Left ventricle myocardium inferior (tissue), 1 donor: ENCODE measurements around the gene DBX1. TPM values are rescaled to one million over a fixed set of nuclear protein-coding genes. Genes with fewer than 3 reads are reported as not detected.

Source experiments
- DNase-seq: peaks from one replicate; pipeline ENCODE4 v3.0.0-alpha.2; 2020
- H3K27ac ChIP-seq: fragments of 200-600 bp; replicated peaks from 2 replicates; pipeline ENCODE4 v1.8.0; 2021
- H3K27me3 ChIP-seq: fragments of 200-600 bp; 2 replicates; pipeline ENCODE4 v1.8.0; 2021; ENCODE audit warnings: low read depth
- H3K36me3 ChIP-seq: fragments of 200-600 bp; 2 replicates; pipeline ENCODE4 v1.8.0; 2021
- H3K4me1 ChIP-seq: fragments of 200-600 bp; 2 replicates; pipeline ENCODE4 v1.8.0; 2021
- H3K4me3 ChIP-seq: fragments of 200-600 bp; 2 replicates; pipeline ENCODE4 v1.8.0; 2021; ENCODE audit warnings: mild to moderate bottlenecking, moderate library complexity
- H3K9me3 ChIP-seq: fragments of 200-600 bp; replicated peaks from 2 replicates; pipeline ENCODE4 v1.8.0; 2021
- intact Hi-C: fragments of 100-400 bp; cut with micrococcal nuclease; formaldehyde crosslinking; loops from one replicate; pipeline ENCODE4 v1.11.0; 2022
- total RNA-seq: library from RNA; stranded (reverse); fragmentation: NEBNext Ultra II Directional; extraction: Animal tissue kit (Norgen Biotek cat#: 25700); gene quantifications from one replicate; pipeline ENCODE4 v1.2.1, GENCODE V29; 2021
- TF ChIP-seq, protein P1 (sequence below): fragments of 200-600 bp; IDR thresholded peaks from 2 replicates; pipeline ENCODE4 v1.8.0; 2021; ENCODE audit warnings: antibody characterized with exemption, mild to moderate bottlenecking, borderline replicate concordance
- donor health status: DM: no; HTN: yes; CAD: no; lungs with severe emphysema.

Gene DBX1
- total RNA-seq, 1 donor from 2014 or later = not detected

DNA sequence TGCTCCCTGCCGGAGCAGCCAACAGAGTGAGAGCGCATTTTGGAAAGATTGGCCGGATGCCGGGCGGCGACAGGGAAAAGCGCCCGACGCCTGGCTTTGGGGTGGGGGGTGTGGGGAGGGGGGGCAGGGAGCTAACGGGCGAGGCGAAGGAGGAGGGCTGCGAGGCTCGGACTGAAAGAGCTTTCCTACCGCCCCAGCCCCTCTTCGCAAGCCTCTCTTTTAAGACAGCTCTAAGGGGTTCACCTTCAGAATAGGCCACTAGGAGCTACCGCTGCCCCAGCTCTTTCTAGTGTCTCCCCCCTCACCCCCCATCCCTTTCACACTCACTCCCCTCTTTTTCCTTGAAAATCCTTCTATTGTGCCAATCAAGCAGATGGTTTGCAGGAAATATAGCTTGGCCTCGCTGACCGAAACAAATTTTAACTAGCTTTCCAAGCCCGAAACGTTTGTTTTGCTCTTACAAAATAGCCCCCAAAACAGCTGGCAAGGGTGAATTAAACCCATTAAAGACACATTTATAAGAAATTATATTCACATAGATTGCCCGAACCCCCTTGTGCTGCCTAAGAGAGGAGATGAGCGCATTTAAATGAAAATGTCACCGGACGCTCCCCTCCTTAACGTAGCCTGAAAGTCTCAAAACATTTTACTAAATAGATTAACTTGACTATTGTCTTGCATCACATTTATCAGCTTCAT, 3.7 kb upstream of the DBX1 start:
- Histone ChIP-seq H3K4me3 (peak overlapping the region; percentile 59), H3K4me1 (peaks cover 18% of the 10 kb centered on the region), H3K27ac (no peak overlapping the region), H3K36me3 (no peaks in the 10 kb centered on the region), H3K9me3 (peaks cover 2% of the 10 kb centered on the region), H3K27me3 (peaks cover 100% of the 10 kb centered on the region)
- TF ChIP-seq, protein P1, sequence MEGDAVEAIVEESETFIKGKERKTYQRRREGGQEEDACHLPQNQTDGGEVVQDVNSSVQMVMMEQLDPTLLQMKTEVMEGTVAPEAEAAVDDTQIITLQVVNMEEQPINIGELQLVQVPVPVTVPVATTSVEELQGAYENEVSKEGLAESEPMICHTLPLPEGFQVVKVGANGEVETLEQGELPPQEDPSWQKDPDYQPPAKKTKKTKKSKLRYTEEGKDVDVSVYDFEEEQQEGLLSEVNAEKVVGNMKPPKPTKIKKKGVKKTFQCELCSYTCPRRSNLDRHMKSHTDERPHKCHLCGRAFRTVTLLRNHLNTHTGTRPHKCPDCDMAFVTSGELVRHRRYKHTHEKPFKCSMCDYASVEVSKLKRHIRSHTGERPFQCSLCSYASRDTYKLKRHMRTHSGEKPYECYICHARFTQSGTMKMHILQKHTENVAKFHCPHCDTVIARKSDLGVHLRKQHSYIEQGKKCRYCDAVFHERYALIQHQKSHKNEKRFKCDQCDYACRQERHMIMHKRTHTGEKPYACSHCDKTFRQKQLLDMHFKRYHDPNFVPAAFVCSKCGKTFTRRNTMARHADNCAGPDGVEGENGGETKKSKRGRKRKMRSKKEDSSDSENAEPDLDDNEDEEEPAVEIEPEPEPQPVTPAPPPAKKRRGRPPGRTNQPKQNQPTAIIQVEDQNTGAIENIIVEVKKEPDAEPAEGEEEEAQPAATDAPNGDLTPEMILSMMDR = no peak
- DNase-seq = no peak
- intact Hi-C loops = no loop called here

- no peak for DNase-seq
- Histone ChIP-seq H3K9me3 (no peaks in the 10 kb centered on the region), H3K36me3 (no peaks in the 10 kb centered on the region), H3K4me1 (peaks cover 18% of the 10 kb centered on the region), H3K27ac (no peak overlapping the region), H3K27me3 (peaks cover 100% of the 10 kb centered on the region), H3K4me3 (peak overlapping the region; percentile 59)
- intact Hi-C loops = no loop called here
- TF ChIP-seq, protein P1 = no peak
Measured at GRCh38 chr11:20162824-20163782, 2.8 kb upstream of the DBX1 start.

DNA sequence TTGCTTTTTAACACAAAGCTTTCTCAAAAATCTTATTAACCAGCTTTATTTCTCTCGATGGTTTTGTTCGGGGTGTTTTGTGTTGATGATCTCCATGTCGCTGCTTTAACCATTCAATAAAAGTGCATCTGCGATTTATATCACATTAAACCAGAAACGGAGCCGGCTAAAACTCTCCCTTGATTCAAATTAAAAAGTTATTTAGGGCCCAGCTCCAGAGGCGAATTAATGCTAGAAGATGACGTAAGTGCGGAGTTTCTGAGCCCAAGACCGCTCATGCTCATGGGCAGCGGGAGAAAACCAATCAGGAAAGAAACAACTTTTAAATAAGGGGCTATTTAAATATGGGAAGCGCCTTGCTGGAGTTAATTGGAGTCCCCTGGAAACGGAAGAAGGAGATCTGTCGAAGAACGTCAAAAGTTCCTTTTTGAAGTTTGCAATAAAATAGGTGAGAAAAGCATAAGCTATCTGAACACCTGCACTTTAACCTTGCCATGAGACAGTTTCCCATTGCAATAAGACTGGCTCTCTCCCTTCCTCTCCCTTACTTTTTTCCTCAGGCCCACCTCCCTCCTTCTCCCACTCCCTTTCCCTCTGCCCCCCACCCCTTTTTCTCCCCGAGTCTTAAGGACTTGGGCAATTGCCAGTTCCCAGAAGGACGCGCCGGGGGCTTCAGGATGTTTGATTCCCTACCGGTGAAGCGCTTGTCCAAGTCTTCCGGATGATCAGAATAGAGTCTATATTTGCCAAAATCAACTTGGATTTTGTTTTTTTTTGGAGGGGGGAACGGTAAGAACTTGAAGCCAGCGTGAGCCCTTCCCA, 1.9 kb upstream of the DBX1 start:
- Histone ChIP-seq H3K27me3 (peaks cover 100% of the 10 kb centered on the region), H3K36me3 (no peaks in the 10 kb centered on the region)

GRCh38 chr11:20161230-20161918, 1.1 kb upstream of the DBX1 start:
- intact Hi-C loops = no loop called here
- Histone ChIP-seq H3K27ac (no peak overlapping the region), H3K36me3 (no peaks in the 10 kb centered on the region), H3K4me3 (no peak overlapping the region), H3K4me1 (peaks cover 31% of the 10 kb centered on the region), H3K9me3 (no peaks in the 10 kb centered on the region), H3K27me3 (peaks cover 100% of the 10 kb centered on the region)
- TF ChIP-seq, protein P1 = no peak
- no peak for DNase-seq

More for the DNA sequence above, 1.9 kb upstream of the DBX1 start:
- DNase-seq = no peak
- Histone ChIP-seq H3K9me3 (no peaks in the 10 kb centered on the region), H3K4me1 (peaks cover 23% of the 10 kb centered on the region), H3K4me3 (no peak overlapping the region), H3K27ac (no peak overlapping the region)
- TF ChIP-seq, protein P1 = no peak
- intact Hi-C loops = no loop called here
